Left lung (tissue), 10 donors: Measurements from ENCODE around the gene LAMB3. TPM values are rescaled to one million over a fixed set of nuclear protein-coding genes. Genes with fewer than 3 reads are reported as not detected.

Source experiments
- ATAC-seq: fragments of 200-7000 bp; cut with Tn5 transposase; one replicate; pipeline ENCODE4 v1.9.1; 2020; ENCODE audit warnings: moderate library complexity
- DNase-seq, 4 donors: peaks; one replicate each; pipeline ENCODE4 v3.0.0-alpha.2; 2013 to 2020
- H3K27ac ChIP-seq, 2 donors: fragments of 200-600 bp; sonication (generic) in 1 of 2; one replicate each; pipeline versions ENCODE4 v1.5.0 to v1.8.0; 2020 to 2021
- H3K27me3 ChIP-seq, 2 donors: fragments of 200-600 bp; sonication (generic) in 1 of 2; one replicate each; pipeline versions ENCODE4 v1.5.0 to v1.8.0; 2020 to 2021
- H3K36me3 ChIP-seq, 2 donors: fragments of 200-600 bp; sonication (generic) in 1 of 2; one replicate each; pipeline versions ENCODE4 v1.5.0 to v1.8.0; 2020 to 2021
- H3K4me1 ChIP-seq, 2 donors: fragments of 200-600 bp; one replicate each; pipeline ENCODE4 v1.8.0; 2021
- H3K4me3 ChIP-seq, 2 donors: fragments of 200-600 bp; sonication (generic) in 1 of 2; one replicate each; pipeline versions ENCODE4 v1.5.0 to v1.8.0; 2020 to 2021; ENCODE audit warnings: mild to moderate bottlenecking in 1 of 2
- H3K9me3 ChIP-seq, 2 donors: fragments of 200-600 bp; sonication (generic) in 1 of 2; one replicate each; pipeline versions ENCODE4 v1.5.0 to v1.8.0; 2020 to 2021
- intact Hi-C, 2 donors: fragments of 100-400 bp; cut with DNase I; formaldehyde crosslinking; loops; one replicate each; pipeline versions ENCODE4 v1.11.2 to v1.14.2; 2022
- polyA plus RNA-seq, 6 donors: library from polyadenylated mRNA; unstranded; fragments of 120-200 nt; gene quantifications; one replicate each; pipeline ENCODE4 v1.2.1, GENCODE V29; 2013; ENCODE audit not compliant: insufficient read length in 6 of 6
- total RNA-seq, 2 donors: library from RNA; stranded (reverse); fragmentation: NEBNext Ultra II Directional; extraction: Animal tissue kit (Norgen Biotek cat#: 25700); gene quantifications; one replicate each; pipeline ENCODE4 v1.2.1, GENCODE V29; 2021
- TF ChIP-seq, protein P1 (sequence below), 2 donors: fragments of 200-600 bp; sonication (generic) in 1 of 2; IDR thresholded peaks; one replicate each; pipeline versions ENCODE4 v1.5.0 to v1.8.0; 2021; ENCODE audit warnings: antibody characterized with exemption in 2 of 2
- donor health status: DM: no; HTN: yes; CAD: no.
- donor health status: DM: no; HTN: no; CAD: no.

The LAMB3 gene
- total and polyA plus RNA-seq, 8 donors = 54.1 to 126 (median 69.9) TPM

DNA sequence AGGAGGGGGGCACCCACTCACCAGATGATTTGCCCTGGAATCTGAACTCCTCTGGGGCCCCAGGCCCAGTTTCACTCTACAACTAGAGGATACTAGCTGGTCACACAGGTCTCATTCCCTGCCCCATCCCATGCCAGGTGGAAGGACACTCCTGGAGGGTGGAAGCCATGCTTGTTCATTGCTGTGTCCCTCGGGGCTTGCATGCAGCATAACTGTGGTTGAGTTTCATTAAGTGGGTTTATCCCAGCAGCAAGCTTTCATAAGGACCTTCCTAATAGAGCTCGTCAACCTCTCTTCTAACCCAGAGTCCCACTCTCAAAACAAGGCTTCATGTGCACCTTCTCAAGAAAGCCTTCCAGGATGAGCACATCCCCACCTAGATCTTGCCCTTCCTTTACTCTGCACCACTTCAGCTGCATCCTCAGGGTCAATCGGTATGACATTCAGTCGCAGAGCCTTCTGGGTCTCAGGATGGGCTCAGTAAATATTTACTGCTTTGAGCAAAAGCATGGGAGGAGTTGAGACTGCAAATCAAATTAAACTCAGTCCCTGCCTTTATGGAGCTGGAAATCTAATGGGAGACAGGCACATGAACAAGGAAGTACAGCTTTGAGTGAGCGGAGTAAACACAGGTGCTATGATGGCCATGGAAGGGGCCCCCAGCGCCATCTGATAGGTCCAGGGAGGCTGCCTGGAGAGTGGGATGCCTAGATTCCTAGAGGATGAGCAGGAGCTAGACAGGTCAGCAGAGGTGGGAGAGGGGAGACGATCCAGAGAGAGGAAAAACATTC lies 32.3 kb downstream of the LAMB3 start:
- Histone ChIP-seq H3K36me3 (peaks cover 0 to 58% of the 10 kb centered on the region in 2 donors), H3K27ac (no peak overlapping the region), H3K27me3 (no peaks in the 10 kb centered on the region), H3K4me1 (peaks cover 0 to 18% of the 10 kb centered on the region in 2 donors), H3K4me3 (no peak overlapping the region), H3K9me3 (no peaks in the 10 kb centered on the region)
- intact Hi-C loops = no loop called here
- TF ChIP-seq, protein P1, sequence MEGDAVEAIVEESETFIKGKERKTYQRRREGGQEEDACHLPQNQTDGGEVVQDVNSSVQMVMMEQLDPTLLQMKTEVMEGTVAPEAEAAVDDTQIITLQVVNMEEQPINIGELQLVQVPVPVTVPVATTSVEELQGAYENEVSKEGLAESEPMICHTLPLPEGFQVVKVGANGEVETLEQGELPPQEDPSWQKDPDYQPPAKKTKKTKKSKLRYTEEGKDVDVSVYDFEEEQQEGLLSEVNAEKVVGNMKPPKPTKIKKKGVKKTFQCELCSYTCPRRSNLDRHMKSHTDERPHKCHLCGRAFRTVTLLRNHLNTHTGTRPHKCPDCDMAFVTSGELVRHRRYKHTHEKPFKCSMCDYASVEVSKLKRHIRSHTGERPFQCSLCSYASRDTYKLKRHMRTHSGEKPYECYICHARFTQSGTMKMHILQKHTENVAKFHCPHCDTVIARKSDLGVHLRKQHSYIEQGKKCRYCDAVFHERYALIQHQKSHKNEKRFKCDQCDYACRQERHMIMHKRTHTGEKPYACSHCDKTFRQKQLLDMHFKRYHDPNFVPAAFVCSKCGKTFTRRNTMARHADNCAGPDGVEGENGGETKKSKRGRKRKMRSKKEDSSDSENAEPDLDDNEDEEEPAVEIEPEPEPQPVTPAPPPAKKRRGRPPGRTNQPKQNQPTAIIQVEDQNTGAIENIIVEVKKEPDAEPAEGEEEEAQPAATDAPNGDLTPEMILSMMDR (IDR thresholded peaks at IDR 0.05) = no peak
- DNase-seq = no peak
- ATAC-seq = no peak

DNA sequence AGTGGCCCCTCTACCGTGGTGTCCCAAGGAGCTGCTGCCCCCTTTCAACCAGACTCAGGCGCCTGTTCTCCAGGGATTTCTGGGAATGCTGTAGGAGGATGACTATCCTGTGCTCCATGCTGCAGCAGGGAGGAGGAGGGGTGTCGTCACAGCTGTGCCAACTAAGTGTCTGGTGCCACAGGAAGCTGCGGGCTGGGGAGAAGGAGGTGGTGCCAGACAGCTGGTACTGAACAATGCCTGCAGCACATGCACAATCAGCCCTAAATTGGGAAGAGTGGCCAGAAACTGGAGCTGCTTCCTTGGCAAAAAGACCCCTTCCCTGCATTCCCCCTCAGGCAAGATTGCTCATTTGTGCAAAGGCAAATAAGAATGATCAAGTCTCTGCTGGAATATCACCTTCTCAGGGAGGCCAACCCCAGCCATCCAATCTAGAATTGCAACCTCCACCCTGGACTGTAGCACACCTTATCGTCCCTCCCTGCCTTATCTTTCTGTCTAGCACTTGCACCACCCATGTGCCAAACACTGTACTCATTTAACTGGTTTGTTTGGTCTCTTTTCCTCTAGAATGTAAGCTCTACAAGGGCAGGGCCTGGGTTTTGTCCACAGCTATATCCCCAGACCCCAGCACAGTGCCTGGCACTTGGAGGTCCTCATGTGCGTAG lies 33.3 kb downstream of the LAMB3 start:
- H3K9me3 ChIP-seq = no peaks in the 10 kb centered on the region
- H3K36me3 ChIP-seq = peaks cover 0 to 67% of the 10 kb centered on the region in 2 donors
- intact Hi-C loops = no loop called here
- TF ChIP-seq, protein P1 (IDR thresholded peaks at IDR 0.05) = no peak
- peaks cover 0 to 18% of the 10 kb centered on the region in 2 donors for H3K4me1 ChIP-seq
- DNase-seq (no peak), ATAC-seq (no peak)
- H3K4me3 ChIP-seq = no peak overlapping the region
- H3K27me3 ChIP-seq = no peaks in the 10 kb centered on the region
- H3K27ac ChIP-seq = no peak overlapping the region

DNA sequence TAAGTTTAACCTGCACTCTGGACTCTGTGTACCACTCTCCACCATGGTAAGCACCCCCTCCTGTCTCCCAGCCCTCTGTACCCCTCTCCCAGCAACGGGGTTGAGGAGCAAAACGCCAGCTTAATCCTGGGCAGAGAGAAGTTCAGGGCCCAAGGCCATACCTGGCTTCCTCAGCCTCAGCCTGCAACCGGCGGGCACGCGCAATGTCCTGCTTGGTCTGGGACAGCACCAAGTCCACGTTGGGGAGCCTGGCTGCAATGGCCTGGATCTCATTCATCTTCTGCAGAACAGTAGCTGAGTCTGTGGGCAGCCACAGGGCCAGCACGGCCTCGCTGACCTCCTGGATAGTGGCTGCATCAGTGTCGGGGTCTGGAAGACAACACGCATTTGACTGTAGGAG lies 33.9 kb downstream of the LAMB3 start:
- no peaks in the 10 kb centered on the region for H3K9me3 ChIP-seq
- no peak overlapping the region for H3K27ac ChIP-seq
- DNase-seq (no peak), ATAC-seq (no peak)
- peaks cover 0 to 18% of the 10 kb centered on the region in 2 donors for H3K4me1 ChIP-seq
- intact Hi-C loops = no loop called here
- H3K27me3 ChIP-seq = no peaks in the 10 kb centered on the region
- TF ChIP-seq, protein P1 (IDR thresholded peaks at IDR 0.05) = no peak
- no peak overlapping the region for H3K4me3 ChIP-seq
- peaks cover 0 to 64% of the 10 kb centered on the region in 2 donors for H3K36me3 ChIP-seq

DNA sequence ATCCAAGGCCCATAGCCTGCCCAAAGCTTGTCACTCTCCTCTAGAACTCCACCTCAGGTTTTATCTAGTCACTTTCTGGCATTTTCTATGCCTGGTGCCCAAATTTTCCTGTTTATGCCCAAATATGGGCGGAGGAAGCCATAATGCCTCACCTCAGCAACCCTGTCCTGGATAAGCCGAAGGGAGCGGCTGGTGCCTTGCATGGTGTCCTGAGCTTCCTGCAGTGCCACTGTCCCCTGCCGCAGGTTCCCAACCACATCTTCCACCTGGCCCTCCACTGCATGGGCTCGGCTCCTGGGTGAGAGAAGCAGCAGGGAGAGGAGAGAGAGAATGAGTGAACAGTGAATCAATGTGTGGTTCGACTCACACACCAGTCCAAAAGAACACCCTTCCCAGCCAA lies 34.5 kb downstream of the LAMB3 start:
- Histone ChIP-seq H3K4me3 (no peak overlapping the region), H3K36me3 (peaks cover 0 to 58% of the 10 kb centered on the region in 2 donors), H3K4me1 (peaks cover 0 to 18% of the 10 kb centered on the region in 2 donors), H3K27me3 (no peaks in the 10 kb centered on the region), H3K9me3 (no peaks in the 10 kb centered on the region), H3K27ac (no peak overlapping the region)
- TF ChIP-seq, protein P1 (IDR thresholded peaks at IDR 0.05) = no peak
- ATAC-seq (no peak), DNase-seq (no peak)
- intact Hi-C loops = no loop called here

DNA sequence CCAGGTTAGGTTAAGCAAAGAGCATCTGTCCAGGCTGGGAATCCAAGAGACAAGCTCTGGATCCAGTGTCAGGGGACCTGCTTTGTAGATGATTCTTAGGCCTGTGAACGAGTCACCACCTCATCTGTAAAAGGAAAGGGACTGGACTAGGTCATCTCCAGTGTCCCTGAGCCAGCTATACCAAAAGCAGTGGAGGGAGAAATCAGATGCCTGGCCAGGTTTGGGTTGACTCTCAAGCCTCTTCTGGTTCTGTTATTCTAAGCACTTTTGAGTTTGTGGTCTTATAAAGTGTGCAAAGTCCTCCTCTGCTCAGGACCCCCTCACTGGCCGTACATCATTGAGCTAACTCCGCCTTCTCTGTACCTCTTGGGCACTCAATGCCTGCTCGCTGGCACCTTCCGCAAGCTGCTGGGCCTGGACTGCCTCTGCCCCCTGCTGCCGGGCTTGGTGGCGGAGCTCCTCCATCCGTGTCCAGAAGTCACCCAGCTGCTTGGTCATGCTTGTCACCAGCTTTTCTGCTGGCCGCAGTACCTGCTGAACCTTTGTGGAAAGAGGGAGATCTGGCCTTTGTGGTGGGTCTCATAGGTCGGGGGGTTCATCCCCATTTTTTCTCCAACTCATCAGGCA lies 35.1 kb downstream of the LAMB3 start:
- TF ChIP-seq, protein P1 (IDR thresholded peaks at IDR 0.05) = no peak
- ATAC-seq (no peak), DNase-seq (no peak)
- intact Hi-C loops = no loop called here
- Histone ChIP-seq H3K36me3 (peaks cover 0 to 52% of the 10 kb centered on the region in 2 donors), H3K4me3 (no peak overlapping the region), H3K9me3 (no peaks in the 10 kb centered on the region), H3K27me3 (no peaks in the 10 kb centered on the region), H3K27ac (no peak overlapping the region), H3K4me1 (peaks cover 0 to 18% of the 10 kb centered on the region in 2 donors)
